NOMO-1 treated with DMSO at 0.1 percent for 48 hours (cell line): ENCODE data around the gene MMP7.

Source experiments
- DNase-seq: peaks from one replicate; lab custom pipeline; 2025; ENCODE audit not compliant: unreplicated experiment; lab: John Stamatoyannopoulos, UW

Gene MMP7, protein sequence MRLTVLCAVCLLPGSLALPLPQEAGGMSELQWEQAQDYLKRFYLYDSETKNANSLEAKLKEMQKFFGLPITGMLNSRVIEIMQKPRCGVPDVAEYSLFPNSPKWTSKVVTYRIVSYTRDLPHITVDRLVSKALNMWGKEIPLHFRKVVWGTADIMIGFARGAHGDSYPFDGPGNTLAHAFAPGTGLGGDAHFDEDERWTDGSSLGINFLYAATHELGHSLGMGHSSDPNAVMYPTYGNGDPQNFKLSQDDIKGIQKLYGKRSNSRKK

DNA sequence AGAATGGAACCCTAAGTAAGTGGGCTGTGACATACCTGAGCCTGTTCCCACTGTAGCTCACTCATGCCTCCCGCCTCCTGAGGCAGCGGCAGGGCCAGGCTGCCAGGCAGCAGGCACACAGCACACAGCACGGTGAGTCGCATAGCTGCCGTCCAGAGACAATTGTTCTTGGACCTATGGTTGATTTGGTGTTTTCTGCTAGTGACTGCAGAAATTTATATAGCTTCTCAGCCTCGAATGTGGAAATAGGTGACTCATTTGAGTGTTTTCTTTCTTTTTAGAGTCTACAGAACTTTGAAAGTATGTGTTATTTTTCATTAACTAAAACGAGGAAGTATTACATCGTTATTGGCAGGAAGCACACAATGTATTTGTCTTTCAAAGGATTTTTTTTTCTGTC lies at the start of gene MMP7:
Gene MMP7, minus strand, starts transcription at position 190 of the 400 bp plus-strand sequence. Its CDS starts 47 bp downstream, at position 143.
- peak; percentile 63 for DNase-seq

DNA sequence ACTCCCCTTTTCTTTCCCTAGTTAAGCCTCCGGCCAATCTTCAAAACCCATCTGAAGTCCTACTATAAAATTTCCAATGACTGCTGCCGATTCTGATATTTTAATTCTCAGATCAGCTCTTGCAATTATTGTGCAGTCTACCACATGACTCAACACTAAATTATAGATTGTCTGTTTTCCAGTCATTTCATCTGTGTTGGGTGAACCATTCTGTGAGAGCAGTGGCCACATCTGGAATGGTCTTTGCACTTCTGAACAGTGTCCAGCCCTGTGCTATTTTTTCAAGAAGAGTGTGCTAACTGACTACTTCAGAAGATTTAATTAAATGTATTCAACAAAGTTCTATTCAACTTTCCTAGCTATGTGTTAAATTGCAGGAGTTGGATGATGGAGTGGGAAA lies 47.2 kb upstream of the MMP7 start:
- no peak for DNase-seq

DNA sequence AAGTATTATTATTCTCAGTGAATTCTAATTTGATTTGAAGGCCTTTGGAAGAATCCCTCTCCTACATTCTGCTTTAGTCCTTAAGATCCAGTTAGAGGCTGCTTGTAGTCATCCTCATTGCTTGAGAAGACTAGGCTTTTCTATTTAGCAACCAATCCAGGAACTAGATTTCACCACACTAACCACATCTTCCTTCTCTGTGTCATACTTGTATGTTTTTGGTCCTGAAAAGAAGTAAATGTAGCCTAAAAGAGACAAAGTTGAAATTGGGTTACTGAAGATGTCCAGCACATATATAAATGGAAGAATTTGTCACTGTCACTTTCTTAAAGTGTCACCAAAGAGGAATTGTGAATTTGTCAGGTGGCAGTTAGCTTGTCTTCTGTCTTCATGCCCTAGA lies 46.6 kb upstream of the MMP7 start:
- DNase-seq, result peak; percentile 94

DNA sequence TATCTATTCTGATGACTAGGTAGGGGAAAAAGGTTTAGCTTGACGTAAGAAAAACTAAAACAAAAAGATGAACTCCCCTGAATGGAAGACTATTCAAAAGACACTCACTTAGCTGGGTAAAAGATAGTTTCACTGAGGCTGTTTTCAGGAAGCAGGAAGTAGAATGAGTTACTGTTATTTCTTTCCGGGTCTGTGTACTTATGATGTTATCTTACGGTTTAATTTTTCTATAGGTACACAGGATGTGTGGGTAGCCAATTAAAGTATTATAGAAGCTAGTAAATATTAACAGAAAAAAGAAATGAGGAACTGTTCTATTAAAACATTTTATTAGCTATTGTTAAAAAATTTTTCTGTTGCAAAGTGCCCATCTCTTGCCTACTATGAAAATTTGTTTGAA lies 45.8 kb upstream of the MMP7 start:
- no peak for DNase-seq

DNA sequence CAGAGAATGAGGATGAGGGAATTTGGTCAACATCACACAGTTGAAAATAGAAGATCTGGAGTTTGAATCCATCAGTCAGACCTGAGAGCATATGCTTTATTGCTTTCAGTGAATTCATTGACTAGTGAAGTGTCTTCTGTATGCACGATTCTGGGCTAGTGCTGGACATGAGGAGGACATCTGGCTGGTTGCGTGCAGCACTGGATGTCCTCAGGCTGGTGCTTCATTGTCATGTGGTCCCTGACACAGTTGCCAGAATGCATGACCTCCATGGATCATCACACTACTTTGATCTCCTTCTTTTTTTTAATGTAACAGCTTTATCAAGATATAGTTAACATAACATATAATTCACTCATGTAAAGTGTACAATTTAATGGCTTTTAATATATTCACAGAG lies 44.5 kb upstream of the MMP7 start:
- no peak for DNase-seq

DNA sequence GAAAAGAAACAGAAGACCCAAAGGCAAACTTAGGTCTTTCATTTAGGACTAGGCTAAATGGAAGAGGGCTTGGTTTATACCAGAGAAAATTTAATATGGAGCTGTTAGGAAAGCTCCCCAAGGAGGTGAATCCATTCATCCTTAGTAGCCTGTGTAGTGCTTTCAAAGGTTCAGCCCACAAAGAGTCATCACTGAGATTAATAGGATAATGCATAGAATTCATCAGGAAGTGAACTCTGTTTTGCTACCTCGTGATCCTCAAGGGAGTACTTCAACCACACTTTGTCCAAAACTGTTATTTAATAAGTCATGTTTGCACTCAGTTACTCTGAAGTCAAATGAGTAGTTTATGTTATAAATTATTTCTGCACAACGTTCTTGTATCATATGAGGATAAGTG lies 43.3 kb upstream of the MMP7 start:
- peak; percentile 15 for DNase-seq

GRCh38 chr11:102572554-102573220 lies 42.1 kb upstream of the MMP7 start:
- DNase-seq, result no peak

DNA sequence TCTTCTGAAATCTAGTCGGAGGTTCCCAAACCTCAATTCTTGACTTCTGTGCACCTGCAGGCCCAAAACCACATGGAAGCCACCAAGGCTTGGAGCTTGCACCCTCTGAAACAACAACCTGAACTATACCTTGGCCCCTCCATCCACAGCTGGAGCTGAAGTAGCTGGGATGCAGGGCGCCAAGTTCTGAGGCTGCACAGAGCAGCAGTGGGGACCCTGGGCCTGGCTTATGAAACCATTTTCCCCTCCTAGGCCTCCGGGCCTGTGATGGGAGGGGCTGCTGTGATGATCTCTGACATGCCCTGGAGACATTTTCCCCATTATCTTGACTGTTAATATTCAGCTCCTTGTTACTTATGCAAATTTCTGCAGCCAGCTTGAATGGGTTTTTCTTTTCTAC lies 38.3 kb upstream of the MMP7 start:
- no peak for DNase-seq

DNA sequence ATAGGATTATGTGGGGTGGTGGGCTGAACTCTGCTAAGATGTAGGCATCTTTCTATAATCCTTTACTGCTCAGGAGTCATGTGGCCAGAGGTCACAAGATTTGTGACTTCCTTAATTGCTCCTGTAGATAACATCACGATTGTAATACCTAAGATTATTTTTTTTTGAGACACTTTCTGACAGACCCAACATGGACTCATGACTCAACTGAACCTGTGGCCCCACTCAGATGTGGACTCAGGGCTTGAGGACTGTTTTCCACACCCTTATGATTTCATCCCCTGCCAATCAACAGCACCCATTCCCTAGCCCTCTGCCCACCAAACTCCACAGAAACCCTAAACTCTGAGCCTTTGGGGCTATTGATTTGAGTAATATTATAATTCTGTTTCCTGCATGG lies 35.6 kb upstream of the MMP7 start:
- no peak for DNase-seq

DNA sequence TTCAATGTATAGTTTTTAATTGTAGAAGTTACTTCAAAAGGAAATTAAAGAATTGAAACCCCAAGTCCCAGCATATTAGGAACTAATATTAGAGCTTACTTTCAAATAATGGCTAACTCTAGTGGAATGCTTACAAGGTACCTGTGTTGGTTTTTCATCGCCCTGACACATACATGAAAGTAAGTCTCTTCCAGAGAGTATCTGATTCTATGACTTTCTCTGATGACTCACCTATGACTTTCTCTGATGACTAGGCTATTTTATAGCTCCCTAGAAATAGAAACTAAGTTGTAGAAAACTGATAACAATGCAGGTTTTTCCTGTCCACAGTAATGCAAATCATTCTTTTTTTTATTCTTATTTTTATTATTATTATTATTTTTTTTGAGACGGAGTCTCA lies 33.6 kb upstream of the MMP7 start:
- peak; percentile 64 for DNase-seq

- DNase-seq, result no peak
Measured at GRCh38 chr11:102561636-102562035, 31.1 kb upstream of the MMP7 start.

- DNase-seq, result peak; percentile 89
Measured at GRCh38 chr11:102560555-102561011, 30.0 kb upstream of the MMP7 start.

DNA sequence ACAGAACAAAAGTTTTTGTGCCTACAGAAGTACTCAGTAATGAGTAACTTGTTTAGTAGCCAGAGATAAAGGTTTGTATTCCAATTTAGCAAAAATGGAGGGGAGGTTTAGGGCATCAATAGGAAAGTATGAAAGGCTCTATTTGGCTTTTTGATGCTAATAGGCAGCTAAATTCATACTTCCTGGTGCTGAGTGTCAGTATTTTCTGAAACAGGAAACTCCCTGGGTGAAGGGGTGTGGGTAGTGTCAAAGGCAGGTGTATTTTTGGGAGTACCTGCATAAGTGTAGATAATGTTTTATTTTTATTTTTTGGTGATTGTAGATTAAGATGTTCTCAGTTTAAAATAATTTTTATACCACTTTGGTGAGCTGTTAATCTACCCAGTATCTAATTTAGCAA lies 29.3 kb upstream of the MMP7 start:
- DNase-seq, result peak; percentile 20

DNA sequence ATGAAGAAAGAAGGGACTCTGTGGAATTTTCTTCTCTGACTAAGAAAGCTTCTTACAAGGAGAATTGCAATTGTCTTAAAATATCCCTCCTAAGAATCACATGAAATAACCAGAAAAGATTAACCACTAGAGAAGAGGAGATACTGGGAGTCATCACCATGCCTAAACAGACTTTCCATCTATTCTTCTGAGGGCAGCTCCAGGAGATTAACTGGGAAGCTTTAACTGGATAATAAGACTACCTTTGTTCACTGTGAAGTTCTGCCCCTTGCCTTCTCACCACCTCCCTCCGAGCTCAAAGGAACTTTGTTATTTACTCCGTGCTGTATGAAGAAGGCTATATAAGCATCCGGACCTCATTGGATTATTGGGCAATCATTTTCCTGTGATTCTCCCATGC lies 24.5 kb upstream of the MMP7 start:
- no peak for DNase-seq

- no peak for DNase-seq
Measured at GRCh38 chr11:102553835-102554282, 23.3 kb upstream of the MMP7 start.

DNA sequence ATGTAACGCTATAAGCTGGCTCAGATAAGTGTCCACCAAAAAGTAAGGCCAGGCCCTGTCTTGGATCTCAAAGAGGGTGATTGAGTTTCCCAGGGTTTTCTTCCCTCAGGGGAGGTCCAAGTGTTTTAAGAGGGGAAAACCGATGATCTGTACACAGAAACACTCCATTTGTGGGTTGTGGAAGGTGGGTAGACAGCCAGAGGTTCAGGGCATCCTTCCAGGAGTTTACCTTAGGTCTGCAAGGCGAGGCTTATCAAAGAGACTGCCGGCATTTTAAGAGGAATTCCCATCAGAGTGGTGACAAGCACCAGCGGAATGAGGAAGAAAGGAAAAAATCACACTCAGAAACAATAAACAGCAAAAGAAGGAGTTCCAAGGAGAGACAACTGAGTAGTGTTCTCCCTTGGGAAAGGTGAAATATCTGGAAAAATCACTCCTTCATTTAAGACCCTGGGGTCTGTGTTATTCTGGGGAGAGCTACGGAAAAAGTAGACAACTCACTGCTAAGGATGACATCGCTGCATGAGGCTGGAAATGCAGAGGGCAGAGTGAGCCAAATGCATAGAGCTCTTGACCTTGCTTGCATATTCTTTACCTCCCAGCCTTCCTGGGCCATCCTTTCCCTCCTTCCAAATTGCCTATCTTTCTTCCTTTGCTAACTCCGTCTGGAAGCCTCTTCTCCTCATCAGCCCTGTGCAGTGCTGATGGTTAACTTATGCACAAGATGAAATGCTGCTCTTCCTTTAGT lies 22.1 kb upstream of the MMP7 start:
- no peak for DNase-seq

GRCh38 chr11:102552020-102552419 lies 21.5 kb upstream of the MMP7 start:
- no peak for DNase-seq

GRCh38 chr11:102551169-102551781 lies 20.7 kb upstream of the MMP7 start:
- no peak for DNase-seq

- DNase-seq, result peak; percentile 83
Measured at GRCh38 chr11:102546923-102547471, 16.4 kb upstream of the MMP7 start.

- DNase-seq, result no peak
Measured at GRCh38 chr11:102546427-102546826, 15.9 kb upstream of the MMP7 start.

DNA sequence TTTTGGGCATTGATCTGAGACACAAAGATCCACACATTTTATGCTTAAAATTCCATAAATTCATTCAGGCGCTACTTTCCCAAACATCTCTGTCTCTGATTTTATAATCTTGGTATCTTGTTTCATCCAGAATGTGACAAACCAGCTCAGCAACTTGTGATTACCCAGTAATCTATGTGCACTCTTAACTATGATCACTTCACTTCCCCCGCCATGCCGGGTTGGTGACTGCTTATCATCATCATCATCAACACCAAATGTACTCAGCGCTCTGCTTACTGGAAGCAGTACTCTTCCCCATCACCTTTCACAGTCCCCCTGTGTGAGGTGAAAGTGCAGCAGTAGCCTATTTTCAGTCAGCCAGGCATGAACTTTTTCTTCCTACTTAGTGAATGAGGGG lies 15.2 kb upstream of the MMP7 start:
- DNase-seq, result no peak
